Inferior parietal cortex (tissue), 1 donor: ENCODE results near the gene TMEM139.
A peak's percentile ranks its signal among the peaks of the same experiment; 100 is the strongest.
"Not testable (repeated sequence)": the region's sequence is repeated elsewhere in the genome, so short reads cannot be mapped to it uniquely, and the experiment has no call there.

Experiments used
- DNase-seq: peaks from one replicate; pipeline ENCODE4 v3.0.0-alpha.2; 2016; ENCODE audit errors: extremely low spot score

TMEM139 gene

DNA sequence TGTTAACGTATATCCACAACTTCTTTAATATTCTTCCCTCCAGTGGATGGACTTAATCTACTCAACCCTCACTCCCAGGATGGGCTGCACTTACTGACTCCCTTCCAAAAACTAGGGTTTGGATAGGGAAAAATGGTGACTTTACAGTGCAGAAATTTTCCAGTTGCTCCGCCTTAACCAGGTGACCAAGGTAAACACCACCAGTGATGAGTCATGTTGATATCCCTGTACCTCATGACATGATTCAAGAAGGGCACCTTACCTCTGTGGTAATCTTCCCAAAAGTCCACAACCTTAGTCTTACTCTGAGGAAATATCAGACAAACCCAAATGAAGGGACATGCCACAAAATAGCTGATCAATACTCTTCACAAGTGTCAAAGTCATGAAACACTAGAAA lies 25.0 kb upstream of the TMEM139 start:
- DNase-seq, result no peak

DNA sequence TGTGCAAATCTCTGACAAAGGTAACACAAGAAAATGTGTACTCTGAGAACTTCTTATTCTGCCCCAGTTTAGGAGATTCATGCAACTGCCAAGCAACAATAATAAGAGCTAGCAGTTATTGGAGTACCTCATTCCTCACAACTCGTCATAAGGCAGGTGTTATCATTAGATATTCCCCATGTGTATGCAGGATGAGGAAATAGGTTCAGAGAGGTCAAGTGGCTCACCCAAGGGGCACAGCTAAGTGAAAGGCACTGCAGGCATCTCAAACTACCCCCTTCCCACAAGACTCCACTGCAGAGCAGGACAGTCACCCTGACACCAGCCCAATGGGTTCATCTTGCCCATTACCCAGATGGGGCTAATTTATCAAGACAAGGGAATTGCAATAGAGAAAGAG lies 22.9 kb upstream of the TMEM139 start:
- no peak for DNase-seq

DNA sequence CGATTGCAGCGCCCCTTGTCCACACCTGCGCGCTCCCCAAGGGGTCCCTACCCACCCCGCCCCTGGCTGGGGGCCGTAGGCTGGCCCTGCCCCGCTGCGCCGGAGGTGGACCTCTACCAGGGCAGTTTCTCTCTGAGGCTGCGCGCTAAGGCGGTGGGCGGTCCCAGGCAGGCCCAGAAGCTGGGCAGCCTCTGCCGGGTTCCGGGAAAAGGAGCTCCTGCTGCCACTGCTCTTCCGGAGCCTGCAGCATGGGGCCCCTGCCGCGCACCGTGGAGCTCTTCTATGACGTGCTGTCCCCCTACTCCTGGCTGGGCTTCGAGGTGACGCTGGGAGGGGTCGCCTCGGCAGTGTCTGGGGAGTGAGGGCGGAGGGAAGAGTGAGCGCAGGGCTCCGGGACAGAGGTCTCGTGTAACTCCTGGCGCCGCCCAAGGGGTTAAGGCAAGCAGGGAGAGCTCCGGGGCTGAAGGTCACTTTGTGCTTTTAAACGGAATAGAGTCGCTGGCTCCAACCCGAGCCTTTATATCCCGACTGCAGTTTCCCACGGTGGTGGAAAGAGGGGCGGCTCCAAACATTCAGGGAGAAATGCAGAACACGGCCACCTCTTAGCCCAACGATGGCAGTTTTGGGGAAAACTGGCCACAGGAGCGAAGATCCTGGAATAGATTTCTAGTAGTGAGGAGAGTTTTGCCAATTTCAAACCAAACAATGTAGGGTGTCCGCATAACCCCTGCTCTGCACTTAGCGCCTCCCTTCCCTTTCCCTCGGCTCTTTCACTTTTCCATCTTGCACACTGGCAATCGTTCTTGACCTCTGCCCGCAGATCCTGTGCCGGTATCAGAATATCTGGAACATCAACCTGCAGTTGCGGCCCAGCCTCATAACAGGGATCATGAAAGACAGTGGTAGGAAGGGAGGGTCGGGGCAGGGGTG lies 21.2 kb upstream of the TMEM139 start, which contains the start of gene GSTK1:
Gene GSTK1 (plus strand): TSS at position 176 of the 930 bp plus-strand sequence. CDS start 73 bp downstream, at position 249.
- peak; percentile 83 for DNase-seq

DNA sequence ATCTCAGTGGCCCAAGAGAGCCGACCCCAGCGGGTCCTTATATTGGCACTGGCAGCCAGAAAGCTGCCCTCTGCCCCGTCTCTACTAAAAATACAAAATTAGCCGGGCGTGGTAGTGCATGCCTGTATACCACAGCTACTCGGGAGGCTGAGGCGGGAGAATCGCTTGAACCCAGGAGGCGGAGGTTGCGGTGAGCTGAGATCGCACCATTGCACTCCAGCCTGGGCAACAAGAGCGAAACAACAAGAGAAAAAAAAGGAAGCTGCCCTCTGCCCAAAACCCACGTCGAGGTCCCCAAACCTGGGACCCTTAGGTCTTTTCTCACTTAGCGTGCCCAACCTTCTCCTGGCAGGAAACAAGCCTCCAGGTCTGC lies 20.6 kb upstream of the TMEM139 start:
- DNase-seq, result not testable (repeated sequence)

DNA sequence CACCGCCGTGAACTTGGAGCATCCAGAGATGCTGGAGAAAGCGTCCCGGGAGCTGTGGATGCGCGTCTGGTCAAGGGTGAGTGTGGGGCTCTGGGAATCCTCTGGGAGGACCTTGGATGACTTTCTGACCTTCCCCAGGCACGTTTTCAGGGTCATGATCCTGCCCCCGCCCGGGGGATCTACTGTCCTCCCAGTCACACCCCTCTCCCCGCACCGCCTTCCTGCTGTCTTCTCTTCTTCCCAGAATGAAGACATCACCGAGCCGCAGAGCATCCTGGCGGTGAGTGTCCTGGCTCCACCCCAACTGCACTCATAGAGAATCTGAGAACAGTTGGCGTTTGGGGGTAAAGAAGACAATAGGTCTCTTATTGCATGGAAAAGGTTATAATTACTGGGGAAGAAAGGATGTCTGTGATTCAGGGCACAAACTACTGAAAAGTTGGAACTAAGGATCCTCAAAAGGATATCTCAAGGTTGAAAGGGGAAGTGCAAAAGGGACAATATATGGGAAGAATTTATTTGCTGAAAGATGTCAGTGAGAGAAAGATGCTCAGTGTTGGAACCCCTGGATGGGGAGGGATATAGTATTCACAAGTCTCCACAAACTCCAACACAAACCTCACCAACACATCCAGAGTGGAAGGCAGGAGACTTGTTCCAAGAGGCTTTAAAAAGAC lies 19.6 kb upstream of the TMEM139 start:
- no peak for DNase-seq

DNA sequence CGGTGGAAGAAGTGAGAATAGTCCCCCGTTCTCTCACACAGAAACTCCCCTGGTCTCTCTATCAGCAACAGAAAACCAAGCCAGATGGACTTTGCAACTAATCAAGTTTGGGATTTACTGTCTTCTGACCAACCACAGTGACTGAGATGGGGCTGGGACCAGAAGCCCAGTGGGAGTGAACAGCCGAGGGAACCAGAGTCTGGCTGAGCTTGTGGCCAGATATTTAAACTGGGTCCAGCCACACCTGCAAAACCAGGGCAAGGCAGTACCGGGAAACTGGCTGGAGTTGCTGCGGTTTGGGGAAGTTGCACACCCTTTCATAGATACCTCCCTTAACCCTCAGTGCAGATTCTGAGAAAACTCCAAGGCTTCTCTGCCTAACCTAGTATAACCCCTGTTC lies 15.5 kb upstream of the TMEM139 start:
- no peak for DNase-seq

DNA sequence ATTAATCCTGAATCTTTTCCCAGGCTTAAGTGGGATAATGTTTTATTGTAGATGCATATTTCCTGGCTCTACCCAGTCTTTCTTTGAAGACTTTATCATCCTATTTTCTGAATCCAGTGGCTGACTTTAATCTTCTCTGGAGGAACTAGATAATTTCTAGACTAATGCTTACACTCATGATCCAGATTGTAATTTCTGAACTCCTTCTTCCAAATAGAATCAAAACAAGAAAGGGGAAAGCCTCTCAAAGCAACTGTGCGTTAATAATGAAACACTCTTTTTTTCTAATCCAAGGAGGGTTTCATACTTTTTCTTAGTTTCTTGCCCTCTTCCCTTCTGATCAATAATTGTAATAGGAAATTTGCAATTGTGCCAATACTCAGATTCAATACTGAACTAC lies 13.5 kb upstream of the TMEM139 start:
- no peak for DNase-seq

DNA sequence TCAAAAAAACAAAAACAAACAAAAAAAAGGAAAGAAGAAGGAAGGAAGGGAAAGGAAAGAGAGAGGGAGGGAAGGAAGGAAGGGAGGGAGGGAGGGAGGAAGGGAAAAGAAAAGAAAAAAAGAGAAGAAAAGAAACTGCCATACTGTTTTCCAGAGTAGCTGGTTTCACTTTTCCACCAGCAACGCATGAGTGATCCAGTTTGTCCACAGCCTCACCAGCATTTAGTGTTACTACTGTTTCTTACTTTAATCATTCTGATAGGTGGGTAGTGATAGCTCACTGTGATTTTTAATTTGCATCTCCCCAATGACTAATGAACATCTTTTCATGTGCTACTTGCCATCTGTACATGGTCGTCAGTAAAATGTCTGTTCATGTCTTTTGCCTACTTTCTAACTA lies 11.9 kb upstream of the TMEM139 start:
- no peak for DNase-seq

DNA sequence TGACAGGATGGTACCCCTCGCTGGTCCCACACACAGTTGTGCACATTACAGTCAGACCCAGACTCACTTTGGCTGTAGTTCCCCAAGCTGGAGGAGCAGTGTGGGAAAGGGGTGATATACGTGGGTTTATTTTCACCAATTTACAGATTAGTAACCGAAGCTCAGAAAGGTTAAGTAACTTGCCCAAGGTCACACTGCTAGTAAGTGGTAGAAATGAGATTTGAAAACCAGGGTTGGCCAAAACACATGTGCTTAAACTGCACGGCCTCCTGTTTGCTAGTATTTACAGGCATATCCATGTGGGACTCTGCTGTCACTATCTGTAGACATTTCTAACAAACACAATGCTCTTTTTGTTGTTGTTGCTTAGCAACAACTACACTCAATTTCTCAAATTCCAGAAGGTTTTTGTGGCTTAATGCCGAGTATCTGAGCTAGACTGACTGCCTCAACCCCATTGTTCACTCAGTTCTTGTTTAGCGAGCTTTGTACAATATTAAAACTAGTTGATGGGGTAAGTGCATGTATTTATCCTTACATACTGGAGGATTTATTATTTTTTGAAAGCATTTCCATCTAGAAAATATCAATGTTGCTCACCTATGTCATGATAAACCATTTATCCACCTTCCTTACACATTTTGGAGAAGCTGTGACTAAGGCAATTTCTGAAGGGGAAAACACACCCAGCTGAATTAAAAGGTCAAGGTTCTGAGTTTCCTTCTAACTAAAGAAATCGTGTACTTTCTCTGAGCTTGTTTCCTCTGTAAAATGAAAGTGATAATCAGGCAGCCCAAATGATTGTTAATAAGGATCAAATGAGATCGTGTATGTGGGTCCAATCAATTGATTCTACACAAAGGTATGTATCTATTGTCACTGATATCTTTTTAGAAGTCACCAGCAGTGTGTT lies 5.3 kb upstream of the TMEM139 start:
- DNase-seq, result peak; percentile 90

DNA sequence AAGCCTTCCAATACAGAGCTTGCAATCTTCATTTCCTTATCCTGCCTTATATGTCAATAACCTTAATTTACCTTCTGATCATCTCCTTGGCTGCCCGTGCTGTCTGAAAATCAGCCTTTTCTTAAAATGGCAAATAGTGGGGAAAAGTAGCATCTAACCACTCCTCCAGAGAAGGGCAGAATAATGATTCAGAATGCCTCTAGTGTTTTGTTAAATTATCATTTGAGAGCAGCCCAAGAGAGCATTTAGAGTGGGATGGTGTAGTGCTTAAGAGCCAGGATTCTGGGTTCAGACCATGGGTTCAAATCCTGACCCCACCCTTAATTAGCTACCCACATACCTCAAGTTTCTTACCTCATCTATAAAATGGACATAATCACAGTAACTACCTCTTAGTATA lies 4.6 kb upstream of the TMEM139 start:
- no peak for DNase-seq

DNA sequence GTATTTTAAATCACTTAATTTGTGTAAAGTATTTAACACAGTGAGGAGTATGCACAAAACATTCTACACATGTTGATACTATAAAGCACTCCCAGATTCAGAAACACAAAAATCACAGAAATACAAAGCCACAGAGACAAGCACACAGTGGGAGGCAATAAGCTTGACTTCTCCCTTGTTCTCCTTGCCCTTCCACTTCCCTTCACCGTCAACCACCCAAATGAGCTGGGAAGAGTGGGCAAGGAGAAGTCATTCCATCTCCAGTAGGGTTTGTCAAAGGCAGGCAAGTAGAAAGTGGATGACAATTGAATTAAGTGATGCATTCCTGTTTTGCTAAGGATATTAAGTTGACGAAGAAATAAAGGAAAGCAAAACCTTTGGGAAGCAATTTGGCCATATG lies 4.2 kb upstream of the TMEM139 start:
- DNase-seq, result no peak

DNA sequence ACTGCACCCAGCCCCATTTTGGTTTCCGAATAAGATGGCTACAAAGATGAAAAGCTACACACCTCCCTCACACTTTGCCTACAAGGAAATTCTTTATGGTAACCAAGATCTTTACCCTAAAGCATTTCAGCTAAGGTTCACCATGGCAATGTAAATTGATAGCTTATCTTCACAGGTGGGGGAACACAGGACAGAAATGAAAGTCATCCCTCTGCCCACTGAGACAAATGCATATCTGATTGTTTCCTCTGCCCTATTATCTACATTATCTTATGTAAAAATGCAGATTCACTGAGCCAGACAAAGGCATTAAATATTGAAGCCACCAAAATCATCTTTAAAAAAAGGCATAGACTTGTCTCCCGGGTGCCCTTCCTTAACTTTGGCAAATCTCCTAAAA lies 3.2 kb upstream of the TMEM139 start:
- no peak for DNase-seq

DNA sequence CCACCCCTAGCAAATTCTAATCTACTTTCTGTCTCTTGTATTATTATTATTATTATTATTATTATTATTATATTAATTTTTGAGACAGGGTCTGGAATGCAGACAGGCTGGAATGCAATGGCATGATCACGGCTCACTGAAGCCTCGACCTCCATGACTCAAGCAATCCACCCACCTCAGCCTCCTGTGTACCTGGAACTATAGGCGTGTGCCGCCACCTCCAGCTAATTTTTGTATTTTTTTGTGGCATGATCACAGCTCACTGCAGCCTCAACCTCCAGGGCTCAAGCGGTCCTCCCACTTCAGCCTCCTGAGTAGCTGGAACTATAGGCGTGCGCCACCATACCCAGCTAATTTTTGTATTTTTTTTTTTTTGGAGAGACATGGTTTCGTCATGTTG lies 2.6 kb upstream of the TMEM139 start:
- DNase-seq, result no peak

DNA sequence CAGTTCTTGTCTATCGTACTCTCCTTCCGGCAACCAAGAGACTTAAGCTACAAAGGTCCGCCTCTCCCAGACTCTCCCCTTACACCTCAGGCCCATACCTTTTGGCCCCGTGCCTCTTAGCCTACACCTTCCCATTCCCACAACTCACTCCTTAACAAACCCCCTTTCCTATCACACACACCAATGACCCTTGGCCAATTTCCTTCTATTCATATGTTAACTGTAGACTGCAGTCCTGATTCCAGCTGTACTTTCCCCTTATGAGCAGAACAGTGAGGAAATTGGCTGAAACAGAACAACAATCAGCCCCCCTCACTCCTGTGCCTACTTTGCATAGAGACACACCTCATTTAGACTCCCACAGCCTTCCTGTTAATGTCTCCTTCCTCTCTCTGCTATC lies 1.4 kb upstream of the TMEM139 start:
- no peak for DNase-seq

DNA sequence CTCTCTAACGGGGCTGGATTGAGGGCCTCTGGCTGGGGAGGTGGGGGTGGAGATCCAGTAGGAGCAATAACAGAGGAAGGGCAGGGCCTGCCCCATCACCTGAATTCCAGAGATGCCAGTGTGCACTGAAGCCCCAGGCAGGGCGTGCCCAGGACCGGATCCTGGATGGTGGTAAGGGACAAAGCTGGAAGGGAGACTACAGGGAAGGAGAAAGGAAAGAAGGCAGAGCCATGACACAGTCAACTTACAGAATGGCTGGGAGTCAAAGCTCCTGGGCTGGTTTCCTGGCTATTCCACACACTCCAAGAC lies 666 bp downstream of the TMEM139 start:
- DNase-seq, result no peak

DNA sequence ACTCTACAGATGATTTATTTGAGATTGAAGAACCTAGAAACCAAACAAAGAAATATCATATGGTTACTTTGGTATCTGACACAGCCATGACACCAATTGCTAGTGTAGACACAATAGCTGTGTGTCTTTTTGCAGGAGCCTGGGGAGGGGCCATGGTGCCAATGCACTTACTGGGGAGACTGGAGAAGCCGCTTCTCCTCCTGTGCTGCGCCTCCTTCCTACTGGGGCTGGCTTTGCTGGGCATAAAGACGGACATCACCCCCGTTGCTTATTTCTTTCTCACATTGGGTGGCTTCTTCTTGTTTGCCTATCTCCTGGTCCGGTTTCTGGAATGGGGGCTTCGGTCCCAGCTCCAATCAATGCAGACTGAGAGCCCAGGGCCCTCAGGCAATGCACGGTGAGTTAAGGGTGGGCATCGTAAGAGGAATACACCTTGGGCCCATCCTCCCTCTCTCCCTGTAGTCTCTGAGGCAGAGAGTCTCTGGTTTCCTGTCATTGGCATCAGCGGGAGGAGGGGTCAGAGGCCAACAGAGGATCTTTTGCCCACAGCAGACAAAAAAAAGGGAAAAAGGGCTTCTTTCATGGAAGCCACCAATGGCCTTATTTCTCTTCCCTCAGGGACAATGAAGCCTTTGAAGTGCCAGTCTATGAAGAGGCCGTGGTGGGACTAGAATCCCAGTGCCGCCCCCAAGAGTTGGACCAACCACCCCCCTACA lies 1.2 kb downstream of the TMEM139 start:
- peak; percentile 78 for DNase-seq

DNA sequence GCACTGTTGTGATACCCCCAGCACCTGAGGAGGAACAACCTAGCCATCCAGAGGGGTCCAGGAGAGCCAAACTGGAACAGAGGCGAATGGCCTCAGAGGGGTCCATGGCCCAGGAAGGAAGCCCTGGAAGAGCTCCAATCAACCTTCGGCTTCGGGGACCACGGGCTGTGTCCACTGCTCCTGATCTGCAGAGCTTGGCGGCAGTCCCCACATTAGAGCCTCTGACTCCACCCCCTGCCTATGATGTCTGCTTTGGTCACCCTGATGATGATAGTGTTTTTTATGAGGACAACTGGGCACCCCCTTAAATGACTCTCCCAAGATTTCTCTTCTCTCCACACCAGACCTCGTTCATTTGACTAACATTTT lies 1.7 kb downstream of the TMEM139 start:
- no peak for DNase-seq

DNA sequence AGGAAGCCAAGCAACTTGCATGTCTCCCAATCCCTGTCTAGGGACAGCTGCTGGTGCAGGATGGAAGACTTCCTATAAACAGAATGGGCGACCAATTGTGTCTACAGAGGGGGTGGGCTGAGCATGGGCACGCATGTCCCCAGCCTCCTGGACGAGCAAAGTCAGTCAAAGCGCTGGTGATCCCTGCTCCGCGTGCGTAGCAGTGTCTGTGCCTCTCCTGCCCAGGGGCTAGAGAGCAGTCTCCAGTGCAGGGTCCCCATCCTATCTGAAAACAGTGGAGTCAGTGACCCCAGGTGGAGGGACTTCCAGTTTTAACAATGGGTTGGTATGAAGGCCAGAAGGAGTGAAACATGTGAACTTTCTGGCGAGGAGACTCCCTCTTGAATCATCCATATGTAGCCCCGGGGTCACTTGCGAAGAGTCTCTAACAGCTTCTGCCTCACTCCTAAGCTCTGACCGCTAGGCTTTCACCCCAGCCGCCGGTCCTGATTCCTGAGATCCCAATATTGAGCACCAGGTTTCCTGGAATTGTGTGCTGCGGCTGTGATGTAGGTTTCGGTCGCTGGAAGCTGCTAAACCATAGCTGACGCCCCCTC lies 2.7 kb downstream of the TMEM139 start:
- no peak for DNase-seq

DNA sequence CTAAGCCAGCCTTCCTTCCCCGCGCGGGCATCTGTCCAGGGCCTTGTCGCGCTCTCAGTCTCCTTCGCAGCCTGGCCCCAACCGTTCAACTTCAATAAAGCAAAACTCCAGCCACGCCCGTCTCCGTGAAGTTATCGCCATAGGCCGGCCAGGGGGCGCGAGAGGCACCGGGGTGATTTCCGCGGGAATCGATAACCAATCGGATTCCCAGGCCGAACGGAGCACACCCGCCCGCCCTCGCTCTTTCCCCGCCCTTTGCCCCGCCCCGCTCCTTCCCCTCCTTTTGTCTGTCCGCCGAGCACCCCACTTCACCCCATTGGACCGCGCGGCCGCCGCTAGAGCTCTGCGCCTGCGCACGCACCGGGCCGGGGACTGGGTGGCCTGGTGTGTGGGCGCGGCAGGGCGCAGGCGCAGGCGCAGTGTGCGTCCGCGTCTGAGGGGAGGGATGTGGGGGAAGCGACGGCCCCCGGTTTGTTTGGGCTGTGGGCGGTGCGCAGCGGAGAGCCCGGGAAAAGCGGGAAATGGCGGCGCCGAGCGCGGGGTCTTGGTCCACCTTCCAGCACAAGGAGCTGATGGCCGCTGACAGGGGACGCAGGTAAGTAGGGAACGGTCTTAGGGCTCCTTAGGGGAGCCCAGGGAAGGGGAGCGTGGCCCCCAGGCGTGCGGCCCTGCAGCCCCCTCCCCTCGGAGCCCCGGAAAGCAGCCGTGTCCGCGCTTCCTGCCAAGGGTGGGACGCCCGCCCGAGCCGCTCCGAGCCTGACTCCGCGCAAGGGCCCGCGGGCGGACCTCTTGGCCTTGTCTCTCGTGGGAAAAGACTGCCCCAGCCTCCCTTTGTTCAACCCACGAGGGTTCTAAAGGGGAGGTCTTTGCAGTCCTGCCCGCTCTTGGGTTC lies 3.4 kb downstream of the TMEM139 start, which contains the start of gene CASP2:
Gene CASP2 (plus strand): TSS at position 417 of the 892 bp plus-strand sequence. CDS start 105 bp downstream, at position 522.
- peak; percentile 95 for DNase-seq

DNA sequence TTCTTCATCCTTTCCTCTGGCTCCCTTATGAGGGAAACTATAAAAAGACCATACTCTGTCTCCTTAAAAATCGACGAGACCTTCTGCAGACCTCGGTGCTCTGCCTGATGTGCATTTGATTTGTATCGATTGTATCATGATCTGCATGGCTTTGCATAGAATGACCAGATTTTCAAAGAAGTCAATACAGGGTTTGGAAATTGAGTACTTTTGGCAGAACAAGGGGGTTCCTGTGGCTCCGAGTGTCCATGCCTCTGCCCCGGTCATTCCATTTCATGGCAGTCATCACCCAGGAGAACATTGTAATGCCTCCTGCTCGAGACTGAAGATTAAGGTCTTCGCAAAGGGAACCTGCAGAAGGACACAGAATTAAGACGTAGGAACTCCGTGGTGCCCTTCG lies 4.1 kb downstream of the TMEM139 start:
- no peak for DNase-seq
